ENCODE data around the gene NEURL1. TPM values are rescaled to one million over a fixed set of nuclear protein-coding genes. Genes with fewer than 3 reads are reported as not detected.
"Not testable (repeated sequence)": the region's sequence is repeated elsewhere in the genome, so short reads cannot be mapped to it uniquely, and the experiment has no call there.

NEURL1 gene
- total and polyA plus RNA-seq, 2 experiments from 2014 or later = 2.3 to 4.6 TPM

DNA sequence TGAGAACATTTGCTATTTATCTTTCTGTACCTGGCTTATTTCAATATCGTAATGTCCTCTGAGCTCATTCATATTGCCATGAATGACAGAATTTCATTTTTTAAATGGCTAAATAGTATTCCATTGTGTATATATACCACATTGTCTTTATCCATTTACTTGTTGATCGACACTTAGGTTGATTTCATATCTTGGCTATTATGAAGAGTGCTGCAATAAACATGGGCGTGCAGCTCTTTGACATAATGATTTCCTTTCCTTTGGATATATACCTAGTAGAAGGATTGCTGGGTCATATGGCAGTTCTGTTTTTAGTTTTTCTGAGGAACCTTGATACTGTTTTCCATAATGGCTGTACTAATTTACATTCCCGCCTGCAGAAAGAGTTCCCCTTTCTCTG lies 30.2 kb downstream of the NEURL1 start:
- no peaks in the 10 kb centered on the region for H3K36me3 ChIP-seq (replicated peaks; ENCODE audit: insufficient read depth, low read depth)
- TF ChIP-seq EZH2 (IDR thresholded peaks at IDR 0.05; ENCODE audit: borderline replicate concordance) (no peak), EZH2phosphoT487 (IDR thresholded peaks at IDR 0.05; ENCODE audit: low read depth, severe bottlenecking, unreplicated experiment) (no peak)
- TF ChIP-seq, protein P1, sequence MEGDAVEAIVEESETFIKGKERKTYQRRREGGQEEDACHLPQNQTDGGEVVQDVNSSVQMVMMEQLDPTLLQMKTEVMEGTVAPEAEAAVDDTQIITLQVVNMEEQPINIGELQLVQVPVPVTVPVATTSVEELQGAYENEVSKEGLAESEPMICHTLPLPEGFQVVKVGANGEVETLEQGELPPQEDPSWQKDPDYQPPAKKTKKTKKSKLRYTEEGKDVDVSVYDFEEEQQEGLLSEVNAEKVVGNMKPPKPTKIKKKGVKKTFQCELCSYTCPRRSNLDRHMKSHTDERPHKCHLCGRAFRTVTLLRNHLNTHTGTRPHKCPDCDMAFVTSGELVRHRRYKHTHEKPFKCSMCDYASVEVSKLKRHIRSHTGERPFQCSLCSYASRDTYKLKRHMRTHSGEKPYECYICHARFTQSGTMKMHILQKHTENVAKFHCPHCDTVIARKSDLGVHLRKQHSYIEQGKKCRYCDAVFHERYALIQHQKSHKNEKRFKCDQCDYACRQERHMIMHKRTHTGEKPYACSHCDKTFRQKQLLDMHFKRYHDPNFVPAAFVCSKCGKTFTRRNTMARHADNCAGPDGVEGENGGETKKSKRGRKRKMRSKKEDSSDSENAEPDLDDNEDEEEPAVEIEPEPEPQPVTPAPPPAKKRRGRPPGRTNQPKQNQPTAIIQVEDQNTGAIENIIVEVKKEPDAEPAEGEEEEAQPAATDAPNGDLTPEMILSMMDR (IDR thresholded peaks at IDR 0.05; ENCODE audit: poor library complexity) = no peak
- no peaks in the 10 kb centered on the region for H4K20me1 ChIP-seq (ENCODE audit: insufficient read depth, poor library complexity, severe bottlenecking)
- H3K4me3 ChIP-seq = no peak overlapping the region
- WGBS (ENCODE audit: low lambda C conversion rate, missing lambda C conversion rate) = 93% methylated on average over 4 of the region's 4 CpGs
- H3K4me2 ChIP-seq = no peak overlapping the region
- H2AFZ ChIP-seq = no peak overlapping the region
- no peaks in the 10 kb centered on the region for H3K9me2 ChIP-seq (replicated peaks; ENCODE audit: insufficient read depth)
- H3K9me3 ChIP-seq (ENCODE audit: low read depth) = no peaks in the 10 kb centered on the region
- no peak overlapping the region for H3K27ac ChIP-seq
- no peaks in the 10 kb centered on the region for H3K4me1 ChIP-seq (ENCODE audit: insufficient read depth)
- DNase-seq (ENCODE audit: low spot score) = no peak
- H3K27me3 ChIP-seq = no peaks in the 10 kb centered on the region
- H3K79me2 ChIP-seq = no peaks in the 10 kb centered on the region

DNA sequence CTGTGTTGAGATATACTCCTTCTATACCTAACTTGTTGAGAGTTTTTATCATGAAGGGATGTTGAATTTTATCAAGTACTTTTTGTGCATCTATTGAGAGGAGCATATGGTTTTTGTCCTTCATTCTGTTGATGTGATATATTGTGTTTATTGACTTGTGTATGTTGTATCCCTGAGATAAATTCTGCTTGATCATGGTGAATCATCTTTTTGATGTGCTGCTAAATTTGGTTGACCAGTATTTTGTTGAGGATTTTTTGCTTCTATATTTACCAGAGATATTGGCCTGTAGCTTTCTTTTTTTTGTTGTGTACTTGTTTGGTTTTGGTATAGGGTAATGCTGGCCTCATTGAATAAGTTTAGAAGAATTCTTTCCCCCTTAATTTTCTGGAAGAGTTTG lies 32.4 kb downstream of the NEURL1 start:
- Histone ChIP-seq H3K4me2 (no peak overlapping the region), H3K4me3 (no peak overlapping the region), H3K9me2 (replicated peaks; ENCODE audit: insufficient read depth) (no peaks in the 10 kb centered on the region), H3K9me3 (ENCODE audit: low read depth) (peaks cover 9% of the 10 kb centered on the region), H3K36me3 (replicated peaks; ENCODE audit: insufficient read depth, low read depth) (no peaks in the 10 kb centered on the region), H2AFZ (no peak overlapping the region), H4K20me1 (ENCODE audit: insufficient read depth, poor library complexity, severe bottlenecking) (no peaks in the 10 kb centered on the region), H3K4me1 (ENCODE audit: insufficient read depth) (no peaks in the 10 kb centered on the region), H3K27ac (no peak overlapping the region), H3K27me3 (no peaks in the 10 kb centered on the region), H3K79me2 (no peaks in the 10 kb centered on the region)
- no peak for DNase-seq (ENCODE audit: low spot score)
- TF ChIP-seq, protein P1 (IDR thresholded peaks at IDR 0.05; ENCODE audit: poor library complexity) = no peak
- no peak for TF ChIP-seq EZH2phosphoT487 (IDR thresholded peaks at IDR 0.05; ENCODE audit: low read depth, severe bottlenecking, unreplicated experiment)
- no peak for TF ChIP-seq EZH2 (IDR thresholded peaks at IDR 0.05; ENCODE audit: borderline replicate concordance)

GRCh38 chr10:103527476-103527875 lies 34.0 kb downstream of the NEURL1 start:
- not testable (repeated sequence) for H3K9me3 ChIP-seq (ENCODE audit: low read depth); DNase-seq (ENCODE audit: low spot score); H3K79me2 ChIP-seq; H3K9me2 ChIP-seq (replicated peaks; ENCODE audit: insufficient read depth); H3K4me1 ChIP-seq (ENCODE audit: insufficient read depth); H4K20me1 ChIP-seq (ENCODE audit: insufficient read depth, poor library complexity, severe bottlenecking); H3K4me3 ChIP-seq; H3K27ac ChIP-seq; H3K4me2 ChIP-seq; H3K27me3 ChIP-seq; H2AFZ ChIP-seq; H3K36me3 ChIP-seq (replicated peaks; ENCODE audit: insufficient read depth, low read depth)
- WGBS (ENCODE audit: low lambda C conversion rate, missing lambda C conversion rate) = 41% methylated on average over 2 of the region's 2 CpGs

DNA sequence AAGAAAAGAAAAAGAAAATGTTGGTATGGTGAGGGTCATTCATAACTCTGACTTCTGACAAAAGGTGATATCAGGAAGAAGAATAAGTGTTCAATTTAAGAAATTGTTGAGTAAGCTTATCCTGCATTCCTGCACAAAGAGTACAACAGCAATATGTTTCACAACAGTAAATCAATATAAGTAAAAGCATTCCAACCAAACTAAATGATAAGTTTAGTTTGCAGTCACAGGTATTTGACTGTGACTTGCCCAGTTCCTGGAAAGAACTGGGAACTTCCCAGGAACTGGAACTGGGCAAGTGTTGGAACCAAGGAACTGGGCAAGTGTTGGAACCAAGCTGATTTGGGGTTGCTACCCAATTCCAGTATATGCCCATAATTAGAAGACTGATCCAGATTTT lies 35.0 kb downstream of the NEURL1 start:
- H3K4me1 ChIP-seq (ENCODE audit: insufficient read depth) = no peaks in the 10 kb centered on the region
- DNase-seq (ENCODE audit: low spot score) = no peak
- no peak overlapping the region for H2AFZ ChIP-seq
- H3K27ac ChIP-seq = no peak overlapping the region
- TF ChIP-seq EZH2phosphoT487 (IDR thresholded peaks at IDR 0.05; ENCODE audit: low read depth, severe bottlenecking, unreplicated experiment) = no peak
- TF ChIP-seq EZH2 (IDR thresholded peaks at IDR 0.05; ENCODE audit: borderline replicate concordance) = no peak
- TF ChIP-seq, protein P1 (IDR thresholded peaks at IDR 0.05; ENCODE audit: poor library complexity) = no peak
- no peaks in the 10 kb centered on the region for H3K27me3 ChIP-seq
- H3K79me2 ChIP-seq = no peaks in the 10 kb centered on the region
- peaks cover 9% of the 10 kb centered on the region for H3K9me3 ChIP-seq (ENCODE audit: low read depth)
- H3K9me2 ChIP-seq (replicated peaks; ENCODE audit: insufficient read depth) = no peaks in the 10 kb centered on the region
- no peaks in the 10 kb centered on the region for H4K20me1 ChIP-seq (ENCODE audit: insufficient read depth, poor library complexity, severe bottlenecking)
- H3K4me3 ChIP-seq = no peak overlapping the region
- no peaks in the 10 kb centered on the region for H3K36me3 ChIP-seq (replicated peaks; ENCODE audit: insufficient read depth, low read depth)
- H3K4me2 ChIP-seq = no peak overlapping the region

All from hepatocyte (in vitro differentiated cells).